H9 (cell line): ENCODE measurements around the gene SH3GL3. TPM values are rescaled to one million over a fixed set of nuclear protein-coding genes. Genes with fewer than 3 reads are reported as not detected.

Experiments used
- DNase-seq: peaks from one replicate; pipeline ENCODE4 v3.0.0-alpha.2; 2017
- H2AFZ ChIP-seq: one replicate; pipeline ENCODE4 v1.6.1; 2013; ENCODE audit warnings: mild to moderate bottlenecking, low read length, control low read depth, moderate library complexity
- H2AK5ac ChIP-seq: 2 replicates; pipeline ENCODE4 v1.6.1; 2013; ENCODE audit warnings: low read length, control low read depth, mixed read lengths; ENCODE audit not compliant: insufficient read length
- H2BK120ac ChIP-seq: one replicate; pipeline ENCODE4 v1.6.1; 2013; ENCODE audit warnings: low read depth, mild to moderate bottlenecking, low read length, control low read depth, inconsistent platforms; ENCODE audit not compliant: poor library complexity, severe bottlenecking
- H2BK12ac ChIP-seq: 2 replicates; pipeline ENCODE4 v1.6.1; 2013; ENCODE audit warnings: low read length, control low read depth, mixed read lengths, low read depth; ENCODE audit not compliant: insufficient read length
- H2BK15ac ChIP-seq: 2 replicates; pipeline ENCODE4 v1.6.1; 2013; ENCODE audit warnings: low read depth, low read length, control low read depth
- H2BK20ac ChIP-seq: one replicate; pipeline ENCODE4 v1.6.1; 2013; ENCODE audit warnings: low read depth, mild to moderate bottlenecking, low read length, control low read depth, inconsistent platforms; ENCODE audit not compliant: poor library complexity, severe bottlenecking
- H2BK5ac ChIP-seq: 2 replicates; pipeline ENCODE4 v1.6.1; 2013; ENCODE audit warnings: low read length, control low read depth, mixed read lengths; ENCODE audit not compliant: insufficient read length
- H3K14ac ChIP-seq: 2 replicates; pipeline ENCODE4 v1.6.1; 2013; ENCODE audit warnings: low read length, control low read depth; ENCODE audit not compliant: insufficient read depth
- H3K18ac ChIP-seq: 2 replicates; pipeline ENCODE4 v1.6.1; 2013; ENCODE audit warnings: low read depth, mild to moderate bottlenecking, mixed read lengths, low read length, control low read depth; ENCODE audit not compliant: insufficient read length
- H3K23ac ChIP-seq: 2 replicates; pipeline ENCODE4 v1.6.1; 2013; ENCODE audit warnings: low read length, control low read depth, mixed read lengths, low read depth; ENCODE audit not compliant: insufficient read length
- H3K23me2 ChIP-seq: 2 replicates; pipeline ENCODE4 v1.6.1; 2013; ENCODE audit warnings: low read depth, mild to moderate bottlenecking, mixed read lengths, low read length, control low read depth; ENCODE audit not compliant: insufficient read length, poor library complexity, severe bottlenecking
- H3K27ac ChIP-seq: 2 replicates; pipeline ENCODE4 v1.5.1; 2013; ENCODE audit warnings: low read length, control low read depth, mixed read lengths, low read depth; ENCODE audit not compliant: insufficient read length
- H3K27me3 ChIP-seq: 2 replicates; pipeline ENCODE4 v1.6.1; 2013; ENCODE audit warnings: low read length, control low read depth, inconsistent platforms; ENCODE audit not compliant: insufficient read depth
- H3K4ac ChIP-seq: 2 replicates; pipeline ENCODE4 v1.6.1; 2013; ENCODE audit warnings: low read depth, mild to moderate bottlenecking, control low read depth, inconsistent platforms, low read length, moderate library complexity
- H3K4me1 ChIP-seq: 2 replicates; pipeline ENCODE4 v1.6.1; 2013; ENCODE audit warnings: low read length, control low read depth, inconsistent platforms; ENCODE audit not compliant: insufficient read depth
- H3K4me2 ChIP-seq: 2 replicates; pipeline ENCODE4 v1.6.1; 2013; ENCODE audit warnings: low read length, control low read depth, mixed read lengths; ENCODE audit not compliant: insufficient read length, insufficient read depth
- H3K56ac ChIP-seq: 2 replicates; pipeline ENCODE4 v1.6.1; 2013; ENCODE audit warnings: low read depth, mild to moderate bottlenecking, mixed read lengths, low read length, control low read depth; ENCODE audit not compliant: insufficient read length
- H3K79me1 ChIP-seq: 2 replicates; pipeline ENCODE4 v1.6.1; 2013; ENCODE audit warnings: low read depth, mild to moderate bottlenecking, moderate library complexity, low read length, control low read depth, inconsistent platforms; ENCODE audit not compliant: insufficient read depth, poor library complexity, severe bottlenecking
- H3K79me2 ChIP-seq: 2 replicates; pipeline ENCODE4 v1.6.1; 2013; ENCODE audit warnings: low read length, control low read depth, inconsistent platforms; ENCODE audit not compliant: insufficient read depth
- H3K9ac ChIP-seq: 2 replicates; pipeline ENCODE4 v1.6.1; 2013; ENCODE audit warnings: low read length, control low read depth, mixed read lengths; ENCODE audit not compliant: insufficient read length; ENCODE audit errors: extremely low read depth
- H3K9me3 ChIP-seq: one replicate; pipeline ENCODE4 v1.6.1; 2013; ENCODE audit warnings: low read depth, low read length, inconsistent platforms; ENCODE audit not compliant: control insufficient read depth
- H3T11ph ChIP-seq: one replicate; pipeline ENCODE4 v1.6.1; 2013; ENCODE audit warnings: mild to moderate bottlenecking, low read length, control low read depth, inconsistent platforms
- H4K20me1 ChIP-seq: one replicate; pipeline ENCODE4 v1.6.1; 2013; ENCODE audit not compliant: control insufficient read depth, insufficient read length, insufficient read depth
- H4K5ac ChIP-seq: 2 replicates; pipeline ENCODE4 v1.6.1; 2013; ENCODE audit warnings: low read depth, mild to moderate bottlenecking, mixed read lengths, low read length, control low read depth; ENCODE audit not compliant: insufficient read length
- H4K8ac ChIP-seq: replicated peaks from 2 replicates; pipeline ENCODE4 v1.6.1; 2013; ENCODE audit warnings: low read length, control low read depth, mixed read lengths, low read depth; ENCODE audit not compliant: insufficient read length
- H4K91ac ChIP-seq: 2 replicates; pipeline ENCODE4 v1.6.1; 2013; ENCODE audit warnings: low read depth, mild to moderate bottlenecking, moderate library complexity, mixed read lengths, low read length, control low read depth; ENCODE audit not compliant: insufficient read length
- H3K27ac Mint-ChIP-seq, 3 experiments: 2 replicates in 2 of 3; 3 replicates in 1 of 3; pipeline ENCODE4 v1.8.0; 2020 to 2021; ENCODE audit warnings: mixed read lengths in 3 of 3, mild to moderate bottlenecking in 1 of 3, moderate library complexity in 1 of 3
- H3K27me3 Mint-ChIP-seq: 2 replicates; pipeline ENCODE4 v1.8.0; 2021; ENCODE audit warnings: low read depth, mild to moderate bottlenecking, moderate library complexity, mixed read lengths
- H3K36me3 Mint-ChIP-seq, 3 experiments: 2 replicates in 2 of 3; 3 replicates in 1 of 3; pipeline ENCODE4 v1.8.0; 2020 to 2021; ENCODE audit warnings: low read depth in 3 of 3, mixed read lengths in 3 of 3; ENCODE audit not compliant: insufficient read depth in 1 of 3
- H3K4me1 Mint-ChIP-seq, 2 experiments: 2 replicates each; pipeline ENCODE4 v1.8.0; 2020; ENCODE audit warnings: mixed read lengths in 2 of 2
- H3K4me3 Mint-ChIP-seq, 2 experiments: 2 replicates in 1 of 2; 3 replicates in 1 of 2; pipeline ENCODE4 v1.8.0; 2020 to 2021; ENCODE audit warnings: mild to moderate bottlenecking in 2 of 2, mixed read lengths in 2 of 2, moderate library complexity in 1 of 2
- H3K9me3 Mint-ChIP-seq, 2 experiments: 2 replicates in 1 of 2; 3 replicates in 1 of 2; pipeline ENCODE4 v1.8.0; 2020; ENCODE audit warnings: mild to moderate bottlenecking in 2 of 2, mixed read lengths in 2 of 2, moderate library complexity in 1 of 2
- WGBS: extraction: QIAGEN DNeasy Blood & Tissue Kit; methylation state at CpG from one replicate; pipeline ENCODE4 v1.1.7; 2013; ENCODE audit warnings: missing lambda C conversion rate, low lambda C conversion rate, mixed read lengths; ENCODE audit not compliant: insufficient read length; ENCODE audit errors: extremely low coverage; 5-methylcytosine and 5-hydroxymethylcytosine counted together
- total RNA-seq: library from RNA; stranded (reverse); gene quantifications from 2 replicates; pipeline ENCODE4 v1.2.1, GENCODE V29; 2021
- TF ChIP-seq, protein P1 (sequence below): fragments of 200-600 bp; sonication (generic); conservative IDR thresholded peaks from 3 replicates; pipeline ENCODE4 v1.8.0; 2021; ENCODE audit warnings: antibody characterized with exemption, mild to moderate bottlenecking

The SH3GL3 gene
- total RNA-seq, 1 experiment from 2014 or later = 11.2 TPM

DNA sequence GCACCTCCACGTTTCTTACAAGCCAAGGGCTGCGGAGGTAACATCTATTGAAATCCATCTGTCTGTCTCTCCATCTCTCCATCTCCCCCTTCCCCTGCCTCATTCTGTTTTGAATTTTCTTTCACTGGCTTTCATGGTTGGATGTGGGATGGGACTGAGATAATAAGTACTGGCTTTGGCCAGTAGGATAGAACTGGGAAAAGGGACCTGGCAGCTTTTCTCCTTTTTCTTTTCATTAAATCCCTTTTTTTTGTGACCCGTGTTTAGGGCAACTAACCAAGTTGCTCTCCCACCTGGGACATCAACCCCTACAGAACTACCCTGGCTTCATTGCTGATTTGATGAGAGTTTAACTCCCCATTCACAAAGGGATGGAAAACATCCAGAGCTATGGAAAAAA is 139.9 kb downstream of the SH3GL3 start:
- H2BK12ac ChIP-seq = no peak overlapping the region
- Mint-ChIP-seq H3K36me3 (no peaks in the 10 kb centered on the region), H3K4me3 (no peak overlapping the region), H3K27me3 (no peaks in the 10 kb centered on the region), H3K27ac (no peak overlapping the region), H3K4me1 (peaks cover 0 to 10% of the 10 kb centered on the region in 2 experiments; a peak in 2 of 4 replicates), H3K9me3 (no peaks in the 10 kb centered on the region)
- no peak overlapping the region for H4K91ac ChIP-seq
- H3K79me1 ChIP-seq = no peaks in the 10 kb centered on the region
- no peak overlapping the region for H2BK15ac ChIP-seq
- no peaks in the 10 kb centered on the region for H3K79me2 ChIP-seq
- no peak overlapping the region for H3K4ac ChIP-seq
- no peaks in the 10 kb centered on the region for H3K23me2 ChIP-seq
- DNase-seq = no peak
- H2BK20ac ChIP-seq = no peak overlapping the region
- no peak overlapping the region for H3K23ac ChIP-seq
- no peak overlapping the region for H4K5ac ChIP-seq
- H3K18ac ChIP-seq = no peak overlapping the region
- no peak overlapping the region for H3K56ac ChIP-seq
- WGBS = no CpG with 5 or more reads among the region's 3 CpGs
- H4K8ac ChIP-seq = no peak overlapping the region
- TF ChIP-seq, protein P1, sequence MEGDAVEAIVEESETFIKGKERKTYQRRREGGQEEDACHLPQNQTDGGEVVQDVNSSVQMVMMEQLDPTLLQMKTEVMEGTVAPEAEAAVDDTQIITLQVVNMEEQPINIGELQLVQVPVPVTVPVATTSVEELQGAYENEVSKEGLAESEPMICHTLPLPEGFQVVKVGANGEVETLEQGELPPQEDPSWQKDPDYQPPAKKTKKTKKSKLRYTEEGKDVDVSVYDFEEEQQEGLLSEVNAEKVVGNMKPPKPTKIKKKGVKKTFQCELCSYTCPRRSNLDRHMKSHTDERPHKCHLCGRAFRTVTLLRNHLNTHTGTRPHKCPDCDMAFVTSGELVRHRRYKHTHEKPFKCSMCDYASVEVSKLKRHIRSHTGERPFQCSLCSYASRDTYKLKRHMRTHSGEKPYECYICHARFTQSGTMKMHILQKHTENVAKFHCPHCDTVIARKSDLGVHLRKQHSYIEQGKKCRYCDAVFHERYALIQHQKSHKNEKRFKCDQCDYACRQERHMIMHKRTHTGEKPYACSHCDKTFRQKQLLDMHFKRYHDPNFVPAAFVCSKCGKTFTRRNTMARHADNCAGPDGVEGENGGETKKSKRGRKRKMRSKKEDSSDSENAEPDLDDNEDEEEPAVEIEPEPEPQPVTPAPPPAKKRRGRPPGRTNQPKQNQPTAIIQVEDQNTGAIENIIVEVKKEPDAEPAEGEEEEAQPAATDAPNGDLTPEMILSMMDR = no peak
- no peak overlapping the region for H2AFZ ChIP-seq
- H2AK5ac ChIP-seq = no peak overlapping the region
- no peaks in the 10 kb centered on the region for H3K27me3 ChIP-seq
- no peak overlapping the region for H3K9ac ChIP-seq
- H4K20me1 ChIP-seq = no peaks in the 10 kb centered on the region
- H2BK120ac ChIP-seq = no peak overlapping the region
- H3K14ac ChIP-seq = no peak overlapping the region
- no peak overlapping the region for H3K27ac ChIP-seq
- H3K4me1 ChIP-seq = no peaks in the 10 kb centered on the region
- no peak overlapping the region for H2BK5ac ChIP-seq
- no peaks in the 10 kb centered on the region for H3K9me3 ChIP-seq
- no peak overlapping the region for H3T11ph ChIP-seq
- H3K4me2 ChIP-seq = no peak overlapping the region
